Ramos (cell line): ENCODE results near the gene MID1IP1.

Experiments used
- in situ Hi-C: fragments of 300-500 bp; cut with MboI; formaldehyde crosslinking; loops from one replicate; pipeline ENCODE4 v1.14.3; 2022; ENCODE audit warnings: low sequenced_read_pairs; ENCODE audit not compliant: unreplicated experiment

The MID1IP1 gene

GRCh38 chrX:38800981-38801845 lies at the start of gene MID1IP1:
MID1IP1 (plus strand) TSS chrX:38801459; CDS start chrX:38804947, 3,488 bp downstream.
- in situ Hi-C loops = loop anchor here (25.0 kb wide), 2 partner anchors 1039 to 1361 kb away; no protein-coding TSS in a partner anchor

GRCh38 chrX:38754102-38754790 lies 47.0 kb upstream of the MID1IP1 start:
- in situ Hi-C loops = loop anchor here (10.0 kb wide), 1 partner anchor 391 kb away; no protein-coding TSS in a partner anchor

DNA sequence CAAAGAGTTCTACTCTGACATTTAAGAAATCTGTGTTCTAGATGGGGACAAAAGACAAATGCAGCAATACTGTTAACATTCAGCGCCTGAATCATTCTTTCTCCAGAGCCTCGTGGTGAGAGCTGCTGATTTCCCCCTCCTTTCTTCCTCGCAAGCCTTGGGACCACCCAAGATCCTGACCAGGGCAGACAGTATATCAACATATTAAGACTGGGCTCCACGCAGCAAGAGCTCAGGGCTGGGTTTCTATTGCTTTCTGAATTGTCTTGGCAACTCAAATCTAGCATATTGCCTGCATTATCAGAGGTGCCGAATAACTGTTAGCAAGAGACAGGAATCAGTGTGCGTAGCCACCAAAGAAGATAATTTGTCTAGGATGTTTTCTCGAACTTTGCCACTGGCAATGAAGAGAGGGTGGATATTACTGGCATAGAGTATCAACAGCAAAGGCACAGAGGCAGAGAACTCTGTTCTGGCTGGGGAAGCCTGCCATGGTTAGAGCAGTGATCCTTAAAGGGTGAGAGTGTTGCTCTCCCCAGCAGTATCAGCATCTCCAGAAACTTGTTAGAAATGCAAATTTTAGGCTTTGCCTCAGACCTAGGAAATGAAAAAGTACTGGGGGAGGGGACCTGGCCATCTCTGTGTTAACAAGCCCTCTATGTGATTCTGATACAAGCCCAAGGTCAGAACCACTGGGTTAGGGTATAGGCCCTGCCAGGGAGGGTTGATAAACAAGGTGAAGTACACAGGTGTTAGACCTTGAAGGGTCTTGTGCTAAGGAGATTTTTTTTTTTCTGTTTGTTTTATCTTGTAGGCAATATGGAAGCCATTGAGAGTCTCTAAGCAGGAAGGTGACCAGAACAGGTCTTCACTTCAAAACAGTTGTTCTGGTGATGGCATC lies 46.2 kb upstream of the MID1IP1 start:
- in situ Hi-C loops = loop anchor here (10.0 kb wide), 1 partner anchor 390 kb away; no protein-coding TSS in a partner anchor

DNA sequence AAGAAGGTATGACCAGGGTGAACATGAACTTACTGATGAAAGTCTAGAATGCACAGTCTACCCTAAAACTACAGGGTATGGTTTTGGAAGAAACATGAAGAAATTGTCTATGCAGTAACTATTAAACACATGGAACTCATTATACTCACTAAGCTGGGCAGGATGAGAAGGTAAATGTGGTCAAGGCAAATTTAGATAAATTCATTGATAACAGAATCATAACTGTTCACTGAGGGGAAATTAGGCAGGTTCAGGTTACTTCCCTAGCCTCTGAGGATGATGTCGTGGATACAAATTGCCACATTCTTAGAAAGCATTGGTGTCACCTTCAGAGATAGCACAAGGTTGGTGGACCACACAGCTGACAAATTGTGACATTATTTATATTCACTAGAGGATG lies 40.4 kb upstream of the MID1IP1 start:
- in situ Hi-C loops = no loop called here

DNA sequence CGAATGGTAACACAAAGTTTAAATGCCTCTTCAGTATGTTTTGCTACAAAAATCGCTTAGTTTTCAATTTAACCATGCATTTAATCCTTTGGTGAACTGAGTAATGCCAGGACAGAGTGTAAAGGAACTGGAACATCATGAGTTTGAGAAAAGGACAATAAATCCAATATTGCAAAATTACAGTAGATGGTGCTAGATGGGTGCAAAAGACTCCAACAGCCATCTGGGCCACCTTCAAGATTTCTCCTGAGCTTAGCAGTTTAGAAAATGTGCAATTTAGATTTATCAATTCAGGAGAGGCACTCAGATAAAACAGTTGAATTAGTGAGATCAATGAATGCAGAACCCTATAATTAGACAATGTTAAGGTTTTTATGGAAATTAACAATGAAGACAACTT lies 33.2 kb upstream of the MID1IP1 start:
- in situ Hi-C loops = no loop called here

- in situ Hi-C loops = no loop called here
These were observed 31.1 kb upstream of the MID1IP1 start for GRCh38 chrX:38770152-38770551.

DNA sequence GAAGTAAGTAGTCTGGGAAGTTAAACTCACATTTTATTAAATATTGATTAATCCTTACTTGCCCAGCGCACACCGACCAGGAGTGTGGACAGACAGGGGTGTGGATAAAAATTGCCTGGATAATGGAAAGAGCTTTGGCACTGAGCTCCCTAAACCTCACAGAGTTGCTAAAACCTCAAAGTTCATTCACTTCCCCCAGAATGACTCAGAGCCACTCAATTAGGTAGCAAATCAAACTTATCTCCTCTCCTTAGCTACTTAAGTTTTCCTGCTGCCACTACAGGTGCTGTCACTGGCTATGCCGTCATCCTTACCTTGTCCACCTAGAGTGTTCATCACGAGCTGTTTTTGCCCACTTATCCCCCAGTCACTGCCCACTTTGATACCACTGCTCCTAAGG lies 27.0 kb upstream of the MID1IP1 start:
- in situ Hi-C loops = no loop called here

DNA sequence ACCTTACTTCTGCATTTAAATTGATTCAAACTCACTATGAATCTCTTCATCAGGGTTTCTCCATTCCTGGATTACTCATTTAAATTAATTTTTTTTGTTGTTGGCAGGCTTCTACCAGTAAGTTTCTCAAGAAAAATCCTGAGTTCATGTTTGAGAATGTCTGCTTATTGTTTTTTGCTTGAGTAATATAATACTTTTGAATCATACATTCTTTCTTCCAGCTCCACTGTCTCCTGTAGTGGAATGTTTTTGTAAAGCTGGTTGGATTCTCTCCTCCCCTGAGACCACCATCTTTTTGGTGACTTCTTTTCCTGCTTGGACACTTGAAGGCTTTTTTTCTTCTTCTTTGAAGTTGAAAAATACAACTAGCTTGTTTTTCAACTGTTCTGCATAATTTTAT lies 4.3 kb upstream of the MID1IP1 start:
- in situ Hi-C loops = loop anchor here (25.0 kb wide), 1 partner anchor 190 kb away; no protein-coding TSS in a partner anchor

DNA sequence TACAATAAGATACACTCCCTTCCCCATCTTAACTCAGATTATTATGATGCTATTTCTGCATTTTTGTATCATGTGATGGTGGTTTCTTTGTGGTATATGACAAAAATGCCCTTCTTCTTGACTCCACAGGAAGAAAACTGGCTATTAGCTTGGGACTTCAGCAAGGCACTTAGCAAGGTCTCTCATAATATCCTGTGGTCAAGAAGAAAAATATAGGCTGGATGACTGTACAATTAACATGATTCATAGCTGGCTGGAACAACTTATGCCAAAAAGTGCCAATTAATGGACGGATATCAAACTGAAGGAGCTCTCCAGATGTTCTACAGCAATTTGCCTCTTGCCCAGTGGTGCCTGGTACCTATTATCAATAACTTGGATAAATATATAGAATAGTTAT lies 2.3 kb upstream of the MID1IP1 start:
- in situ Hi-C loops = loop anchor here (25.0 kb wide), 1 partner anchor 188 kb away; no protein-coding TSS in a partner anchor

GRCh38 chrX:38799995-38800580 lies 1.2 kb upstream of the MID1IP1 start:
- in situ Hi-C loops = loop anchor here (25.0 kb wide), 3 partner anchors 187 to 1362 kb away; no protein-coding TSS in a partner anchor

DNA sequence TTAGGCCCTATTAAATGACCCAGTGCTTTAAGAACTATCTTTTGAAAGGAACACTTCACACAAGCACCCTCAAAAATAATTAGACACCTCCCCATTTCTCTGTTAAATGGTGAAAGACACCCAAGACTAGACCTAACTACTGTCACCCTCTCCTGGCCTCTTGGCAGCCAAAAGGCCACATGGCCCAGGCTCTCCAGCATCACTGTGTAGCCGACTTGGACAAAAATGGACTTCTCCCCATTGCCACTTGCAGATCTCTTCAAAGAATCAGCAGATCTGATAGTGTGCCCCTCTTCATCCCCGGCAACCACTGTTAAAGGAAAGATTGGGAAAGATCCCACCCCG lies 2.0 kb downstream of the MID1IP1 start:
- in situ Hi-C loops = loop anchor here (25.0 kb wide), 2 partner anchors 1041 to 1359 kb away; no protein-coding TSS in a partner anchor

DNA sequence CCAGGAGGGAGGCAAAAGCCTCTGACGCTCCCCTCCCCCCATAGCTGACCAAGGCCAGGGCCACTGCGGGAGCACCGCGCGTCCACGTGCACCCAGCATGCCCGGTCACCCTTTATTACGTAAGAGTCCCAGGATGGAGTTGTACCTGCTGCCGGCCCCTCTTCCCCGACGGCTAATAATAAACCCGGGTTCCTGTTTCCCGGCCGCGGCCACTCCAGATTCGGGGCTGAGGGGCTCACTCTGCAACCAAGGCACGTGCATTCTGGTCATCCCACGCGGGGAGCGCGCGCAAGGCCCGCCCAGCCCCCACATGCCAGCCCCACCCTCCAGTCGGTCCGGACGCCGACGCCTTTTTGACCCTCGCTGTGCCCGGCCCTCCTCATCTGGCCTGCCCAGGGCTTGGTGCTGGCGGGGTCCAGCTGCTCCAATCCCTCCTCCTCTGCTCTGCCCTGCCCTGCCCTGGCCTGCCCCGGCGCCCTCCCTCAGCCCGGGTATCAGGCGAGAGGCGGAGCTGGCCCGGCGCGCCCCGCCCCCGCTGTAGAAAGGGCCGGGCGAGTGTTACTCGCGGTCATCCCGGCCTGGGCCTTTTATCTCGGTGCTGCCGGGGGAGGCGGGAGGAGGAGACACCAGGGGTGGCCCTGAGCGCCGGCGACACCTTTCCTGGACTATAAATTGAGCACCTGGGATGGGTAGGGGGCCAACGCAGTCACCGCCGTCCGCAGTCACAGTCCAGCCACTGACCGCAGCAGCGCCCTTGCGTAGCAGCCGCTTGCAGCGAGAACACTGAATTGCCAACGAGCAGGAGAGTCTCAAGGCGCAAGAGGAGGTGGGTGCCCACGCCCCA lies 2.6 kb downstream of the MID1IP1 start:
- in situ Hi-C loops = loop anchor here (25.0 kb wide), 2 partner anchors 1042 to 1358 kb away; no protein-coding TSS in a partner anchor

DNA sequence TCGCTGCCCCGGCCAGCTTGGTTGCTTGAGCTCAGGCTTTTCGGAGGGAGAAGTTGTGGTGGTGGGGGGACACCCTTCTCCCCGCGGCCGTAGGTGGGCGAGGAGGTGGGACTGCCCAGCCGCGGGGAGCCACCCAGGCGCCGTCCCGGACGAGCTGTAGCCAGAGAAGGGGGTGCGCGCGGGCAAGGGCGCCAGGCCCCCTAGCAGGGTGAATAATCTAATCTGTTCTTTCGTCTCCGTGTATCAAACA lies 3.1 kb downstream of the MID1IP1 start:
- in situ Hi-C loops = loop anchor here (25.0 kb wide), 2 partner anchors 1042 to 1358 kb away; no protein-coding TSS in a partner anchor

- in situ Hi-C loops = loop anchor here (25.0 kb wide), 2 partner anchors 1043 to 1357 kb away; no protein-coding TSS in a partner anchor
These were observed 3.6 kb downstream of the MID1IP1 start for GRCh38 chrX:38804682-38805431.

DNA sequence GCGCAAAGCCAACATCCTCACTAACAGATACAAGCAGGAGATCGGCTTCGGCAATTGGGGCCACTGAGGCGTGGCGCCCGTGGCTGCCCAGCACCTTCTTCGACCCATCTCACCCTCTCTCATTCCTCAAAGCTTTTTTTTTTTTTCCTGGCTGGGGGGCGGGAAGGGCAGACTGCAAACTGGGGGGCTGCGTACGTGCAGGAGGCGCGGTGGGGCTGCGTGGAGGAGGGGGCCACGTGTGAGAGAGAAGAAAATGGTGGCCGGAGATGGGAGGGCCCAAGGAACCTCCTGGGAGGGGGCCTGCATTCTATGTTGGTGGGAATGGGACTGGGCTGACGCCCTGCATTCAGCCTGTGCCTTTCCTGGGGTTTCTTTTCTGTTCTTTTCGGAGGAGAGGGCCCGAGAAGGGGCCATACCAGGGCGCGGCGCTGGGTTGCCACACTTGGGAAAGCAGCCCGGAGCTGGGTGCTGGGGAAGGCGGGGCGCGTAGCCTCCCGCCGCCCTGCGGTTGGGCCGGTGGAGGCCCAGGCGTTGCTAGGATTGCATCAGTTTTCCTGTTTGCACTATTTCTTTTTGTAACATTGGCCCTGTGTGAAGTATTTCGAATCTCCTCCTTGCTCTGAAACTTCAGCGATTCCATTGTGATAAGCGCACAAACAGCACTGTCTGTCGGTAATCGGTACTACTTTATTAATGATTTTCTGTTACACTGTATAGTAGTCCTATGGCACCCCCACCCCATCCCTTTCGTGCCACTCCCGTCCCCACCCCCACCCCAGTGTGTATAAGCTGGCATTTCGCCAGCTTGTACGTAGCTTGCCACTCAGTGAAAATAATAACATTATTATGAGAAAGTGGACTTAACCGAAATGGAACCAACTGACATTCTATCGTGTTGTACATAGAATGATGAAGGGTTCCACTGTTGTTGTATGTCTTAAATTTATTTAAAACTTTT lies 4.5 kb downstream of the MID1IP1 start:
- in situ Hi-C loops = loop anchor here (25.0 kb wide), 2 partner anchors 1043 to 1357 kb away; no protein-coding TSS in a partner anchor

DNA sequence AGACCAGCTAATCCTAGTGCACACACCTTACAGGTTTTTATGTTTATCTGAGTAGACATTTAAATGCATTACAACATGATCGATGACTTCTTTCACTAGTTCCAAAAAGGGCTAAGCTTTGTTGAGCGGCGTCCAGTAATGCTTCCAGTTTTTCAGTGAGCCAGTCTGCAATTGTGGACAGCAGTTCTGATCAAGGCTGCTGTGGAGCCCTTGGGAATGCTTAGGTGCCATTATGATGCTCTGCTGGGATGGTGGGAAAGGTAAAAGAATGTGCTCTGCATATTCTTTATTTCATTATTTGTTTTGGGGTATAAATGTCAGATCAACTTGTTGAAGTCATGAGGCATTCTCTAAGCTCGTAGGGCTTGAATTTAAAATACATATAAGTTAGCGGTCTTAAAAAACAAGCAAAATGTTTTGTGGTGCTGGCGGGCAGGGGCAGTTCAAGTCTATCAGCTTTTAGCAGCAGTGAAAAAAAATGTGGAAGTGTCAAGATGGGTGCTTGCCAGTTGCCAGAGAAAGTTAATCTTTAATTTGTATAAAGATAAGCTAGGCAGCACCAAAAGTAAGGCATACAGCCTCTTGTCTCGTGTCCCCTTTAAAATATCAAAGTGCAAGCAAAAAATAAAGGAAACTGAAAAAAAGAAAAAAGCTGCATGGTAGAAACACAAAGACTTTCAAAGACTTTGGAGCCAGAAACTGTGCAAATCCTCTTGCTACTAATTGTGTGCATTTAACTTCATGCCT lies 5.8 kb downstream of the MID1IP1 start:
- in situ Hi-C loops = loop anchor here (25.0 kb wide), 2 partner anchors 1045 to 1355 kb away; no protein-coding TSS in a partner anchor
